ENCODE data around the gene TRAPPC2L. TPM values are rescaled to one million over a fixed set of nuclear protein-coding genes. Genes with fewer than 3 reads are reported as not detected.

Gene TRAPPC2L
- total and polyA plus RNA-seq, 2 donors (not counting 1 experiment from before 2014, with no cell fraction given): 33.5 to 65.1 TPM

DNA sequence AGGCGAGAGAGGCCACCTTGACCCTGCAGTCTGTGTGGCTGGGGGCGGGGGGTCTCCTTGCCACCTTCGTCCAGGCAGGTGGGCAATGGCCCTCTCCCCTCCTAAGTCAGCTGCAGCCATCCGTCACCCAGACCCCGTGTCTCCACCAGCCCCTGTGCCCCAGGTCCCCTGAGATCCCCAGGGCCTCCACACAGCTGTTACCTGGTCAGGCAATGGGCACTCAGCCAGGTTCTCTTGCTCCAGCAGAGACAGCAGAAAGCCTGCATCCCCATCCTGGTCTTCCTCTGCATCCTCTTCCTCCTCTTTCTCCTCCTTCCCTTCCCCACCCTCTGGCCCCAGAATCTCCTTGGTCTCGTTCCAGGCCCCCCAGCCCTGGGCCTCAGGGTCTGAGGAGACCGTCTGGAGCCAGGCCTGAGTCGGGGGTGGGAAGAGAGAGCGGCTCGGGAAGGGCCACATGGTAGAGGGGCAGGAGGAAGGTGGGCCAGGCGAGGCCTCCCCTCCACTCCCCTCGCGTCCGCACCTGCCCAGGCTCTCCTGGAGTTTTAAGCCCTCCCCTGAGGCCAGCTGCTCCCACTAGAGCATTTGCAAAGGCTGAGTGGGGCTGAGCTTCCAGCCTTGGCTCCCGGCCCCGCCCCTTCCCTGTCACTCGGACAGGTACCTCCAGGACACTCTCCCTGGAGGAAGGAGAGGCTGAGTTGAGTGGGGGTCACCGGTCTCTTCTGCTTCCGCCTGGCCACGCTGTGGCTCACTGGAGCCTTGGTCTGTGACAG is 9.4 kb downstream of the TRAPPC2L start, which contains the start of gene PABPN1L:
TSS of gene PABPN1L (minus strand) at position 510 of the 770 bp plus-strand sequence. CDS start at position 456, 54 bp downstream.
- peaks cover 10% of the 10 kb centered on the region for H3K27me3 Mint-ChIP-seq
- H3K9me3 ChIP-seq (ENCODE audit: control extremely low read depth in 1 of 3, control insufficient read depth in 2 of 3, insufficient read depth in 1 of 3, low read length in 2 of 3): no peaks in the 10 kb centered on the region
- ATAC-seq (ENCODE audit: low read depth) (no peak), DNase-seq (no peak)
- H2AFZ ChIP-seq (ENCODE audit: insufficient read depth, low read depth, low read length, poor library complexity, severe bottlenecking): no peak within 1 kb of the TSS
- H3K4me1 ChIP-seq (ENCODE audit: control insufficient read depth in 2 of 2, insufficient read depth in 2 of 2, low read length in 2 of 2): peaks cover 11 to 12% of the 10 kb centered on the region in 2 donors
- peaks cover 9% of the 10 kb centered on the region for H3K4me1 Mint-ChIP-seq
- intact Hi-C loops (cut with micrococcal nuclease): no loop called here
- H3K9me3 Mint-ChIP-seq (ENCODE audit: insufficient read depth): no peaks in the 10 kb centered on the region
- WGBS (ENCODE audit: insufficient coverage): 84% methylated on average over 15 of the region's 20 CpGs
- TF ChIP-seq, protein P1, sequence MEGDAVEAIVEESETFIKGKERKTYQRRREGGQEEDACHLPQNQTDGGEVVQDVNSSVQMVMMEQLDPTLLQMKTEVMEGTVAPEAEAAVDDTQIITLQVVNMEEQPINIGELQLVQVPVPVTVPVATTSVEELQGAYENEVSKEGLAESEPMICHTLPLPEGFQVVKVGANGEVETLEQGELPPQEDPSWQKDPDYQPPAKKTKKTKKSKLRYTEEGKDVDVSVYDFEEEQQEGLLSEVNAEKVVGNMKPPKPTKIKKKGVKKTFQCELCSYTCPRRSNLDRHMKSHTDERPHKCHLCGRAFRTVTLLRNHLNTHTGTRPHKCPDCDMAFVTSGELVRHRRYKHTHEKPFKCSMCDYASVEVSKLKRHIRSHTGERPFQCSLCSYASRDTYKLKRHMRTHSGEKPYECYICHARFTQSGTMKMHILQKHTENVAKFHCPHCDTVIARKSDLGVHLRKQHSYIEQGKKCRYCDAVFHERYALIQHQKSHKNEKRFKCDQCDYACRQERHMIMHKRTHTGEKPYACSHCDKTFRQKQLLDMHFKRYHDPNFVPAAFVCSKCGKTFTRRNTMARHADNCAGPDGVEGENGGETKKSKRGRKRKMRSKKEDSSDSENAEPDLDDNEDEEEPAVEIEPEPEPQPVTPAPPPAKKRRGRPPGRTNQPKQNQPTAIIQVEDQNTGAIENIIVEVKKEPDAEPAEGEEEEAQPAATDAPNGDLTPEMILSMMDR (IDR thresholded peaks at IDR 0.05): no peak
- no peak for TF ChIP-seq EZH2 (IDR thresholded peaks at IDR 0.05; ENCODE audit: borderline replicate concordance, insufficient read depth, low read depth, low read length, poor library complexity, severe bottlenecking)
- H3K27me3 ChIP-seq (replicated peaks in 1 of 4; ENCODE audit: control extremely low read depth in 1 of 4, control insufficient read depth in 3 of 4, insufficient read depth in 4 of 4, low read length in 3 of 4): peaks cover 0 to 31% (median 4%) of the 10 kb centered on the region in 4 experiments
- no peak within 1 kb of the TSS for H3K27ac Mint-ChIP-seq
- H4K20me1 ChIP-seq (ENCODE audit: control insufficient read depth, insufficient read depth, low read length, poor library complexity, severe bottlenecking): no peaks in the 10 kb centered on the region
- no peak within 1 kb of the TSS for H3K9ac ChIP-seq (ENCODE audit: low read length)
- H3K4me2 ChIP-seq (replicated peaks; ENCODE audit: low read depth, low read length, poor library complexity, severe bottlenecking): no peak within 1 kb of the TSS
- no peak within 1 kb of the TSS for H3K4me3 Mint-ChIP-seq
- H3K36me3 ChIP-seq (replicated peaks in 1 of 2; ENCODE audit: control extremely low read depth in 1 of 2, control insufficient read depth in 1 of 2, extremely low read depth in 1 of 2, insufficient read depth in 2 of 2, low read length in 1 of 2): peaks cover 0 to 16% of the 10 kb centered on the region in 2 experiments
- ChIA-PET POLR2A (no interaction called here), CTCF (interaction anchor here (1.1 to 1.4 kb wide), 2 partner anchors 8 to 10 kb away, joined by 3 to 4 read pairs; no protein-coding TSS in a partner anchor)
- H3K4me3 ChIP-seq (ENCODE audit: control extremely low read depth in 1 of 5, extremely low read depth in 1 of 5, insufficient read depth in 1 of 5, low read depth in 2 of 5, low read length in 4 of 5): no peak within 1 kb of the TSS
- peaks cover 1% of the 10 kb centered on the region for H3K79me2 ChIP-seq (ENCODE audit: control insufficient read depth, insufficient read depth, low read length)
- no peak within 1 kb of the TSS for H3K27ac ChIP-seq (ENCODE audit: low read length in 2 of 2)
